NCI-H128 (cell line): ENCODE results near the gene SLC12A5.

Experiments
- DNase-seq: peaks from one replicate; lab custom pipeline; 2025; ENCODE audit not compliant: unreplicated experiment; lab: John Stamatoyannopoulos, UW

SLC12A5 gene

GRCh38 chr20:46104262-46104661 lies 75.2 kb downstream of the SLC12A5 start:
- DNase-seq = no peak

GRCh38 chr20:46107061-46107460 lies 78.0 kb downstream of the SLC12A5 start:
- no peak for DNase-seq

GRCh38 chr20:46108435-46108841 lies 79.4 kb downstream of the SLC12A5 start:
- DNase-seq = no peak

GRCh38 chr20:46108976-46109375 lies 80.0 kb downstream of the SLC12A5 start:
- no peak for DNase-seq
